HG03469 (cell line): ENCODE data around the gene FBXO42.
A peak's percentile ranks its signal among the peaks of the same experiment; 100 is the strongest.

Experiments used
- ATAC-seq: cut with Tn5 transposase; IDR thresholded peaks from one replicate; pipeline ENCODE4 v1.9.1; 2021; ENCODE audit warnings: mild to moderate bottlenecking, moderate library complexity, moderate number of reproducible peaks; ENCODE audit not compliant: unreplicated experiment

Gene FBXO42

GRCh38 chr1:16244650-16245285 is 107.5 kb downstream of the FBXO42 start:
- no peak for ATAC-seq

- no peak for ATAC-seq
Measured at GRCh38 chr1:16243936-16244649, 108.2 kb downstream of the FBXO42 start.

- ATAC-seq, result no peak
Measured at GRCh38 chr1:16243215-16243610, 109.1 kb downstream of the FBXO42 start.

- ATAC-seq, result no peak
Measured at GRCh38 chr1:16242556-16243214, 109.6 kb downstream of the FBXO42 start.

GRCh38 chr1:16241221-16241708 is 111.0 kb downstream of the FBXO42 start:
- no peak for ATAC-seq

- ATAC-seq, result no peak
Measured at GRCh38 chr1:16239972-16240491, 112.2 kb downstream of the FBXO42 start.

- no peak for ATAC-seq
Measured at GRCh38 chr1:16237343-16237830, 114.9 kb downstream of the FBXO42 start.

- ATAC-seq, result peak; percentile 57
Measured at GRCh38 chr1:16236511-16237342, 115.6 kb downstream of the FBXO42 start, which contains the start of gene CPLANE2. CPLANE2 (minus strand) TSS chr1:16237183; CDS start chr1:16236742, 441 bp downstream.

- ATAC-seq, result no peak
Measured at GRCh38 chr1:16235944-16236510, 116.3 kb downstream of the FBXO42 start.

- ATAC-seq, result no peak
Measured at GRCh38 chr1:16235347-16235746, 116.9 kb downstream of the FBXO42 start.

GRCh38 chr1:16233431-16233830 is 118.8 kb downstream of the FBXO42 start:
- ATAC-seq, result no peak

- no peak for ATAC-seq
Measured at GRCh38 chr1:16232316-16232710, 120.0 kb downstream of the FBXO42 start.

GRCh38 chr1:16231331-16232315 is 120.7 kb downstream of the FBXO42 start:
- no peak for ATAC-seq

GRCh38 chr1:16230744-16231143 is 121.5 kb downstream of the FBXO42 start:
- ATAC-seq, result no peak

GRCh38 chr1:16229976-16230740 is 122.1 kb downstream of the FBXO42 start:
- no peak for ATAC-seq

GRCh38 chr1:16226490-16227179 is 125.6 kb downstream of the FBXO42 start:
- ATAC-seq, result no peak

GRCh38 chr1:16226129-16226489 is 126.2 kb downstream of the FBXO42 start:
- no peak for ATAC-seq

GRCh38 chr1:16224472-16224871 is 127.8 kb downstream of the FBXO42 start:
- no peak for ATAC-seq
